ENCODE results near the gene PRDX2. TPM values are rescaled to one million over a fixed set of nuclear protein-coding genes. Genes with fewer than 3 reads are reported as not detected.
"Not testable (repeated sequence)": the region's sequence is repeated elsewhere in the genome, so short reads cannot be mapped to it uniquely, and the experiment has no call there.

PRDX2 gene
- total RNA-seq (2014; rRNA removed; shearing (Covaris generic)) = 216 and 259 TPM in 2 replicates
- 220 and 248 TPM in 2 replicates for polyA plus RNA-seq (2014; cell fraction: nucleus; rRNA removed)

DNA sequence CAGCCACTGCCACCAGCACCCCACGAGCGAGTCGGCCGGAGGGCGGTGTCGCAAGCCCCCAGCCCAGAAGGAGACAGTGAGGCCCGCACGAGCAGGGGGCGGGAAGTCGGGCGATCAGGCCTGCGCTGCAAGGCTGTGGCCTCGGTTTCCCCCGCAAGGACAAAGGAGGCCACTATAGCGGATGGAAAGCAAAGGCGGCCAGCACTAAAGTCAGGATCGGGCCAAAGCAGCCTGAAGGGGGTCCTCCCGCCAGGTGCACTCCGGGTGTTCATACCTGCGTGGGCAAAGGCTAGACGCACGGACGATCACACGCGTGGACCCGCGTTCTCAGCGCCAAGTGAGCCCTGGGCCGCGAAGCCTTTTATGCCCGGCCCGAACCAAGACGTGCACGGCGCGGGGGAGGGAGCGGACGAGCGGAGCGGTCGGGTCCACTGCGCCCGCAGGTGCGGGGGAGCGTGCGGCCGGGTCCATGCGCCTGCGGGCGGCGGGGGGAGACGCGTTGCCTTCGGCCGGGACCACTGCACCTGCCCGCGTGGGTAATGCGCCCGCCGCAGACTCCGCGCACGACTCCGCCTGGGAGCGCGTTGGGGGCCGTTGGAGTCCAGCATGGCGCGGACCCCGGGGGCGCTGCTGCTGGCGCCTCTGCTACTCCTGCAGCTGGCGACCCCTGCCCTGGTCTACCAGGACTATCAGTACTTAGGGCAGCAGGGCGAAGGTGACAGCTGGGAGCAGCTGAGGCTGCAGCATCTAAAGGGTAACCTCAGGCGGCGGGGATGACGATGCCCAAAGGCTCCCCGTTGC is at the start of gene PRDX2, which contains the start of gene THSD8:
Gene PRDX2 (minus strand): TSS at position 335 of the 801 bp plus-strand sequence. CDS start 539 bp downstream, outside the sequence.
Gene THSD8 (plus strand): TSS at position 604 of the 801 bp plus-strand sequence. CDS start 3 bp downstream, at position 607.
- DNase-seq (ENCODE audit: extremely low read depth, low read depth) = no peak

DNA sequence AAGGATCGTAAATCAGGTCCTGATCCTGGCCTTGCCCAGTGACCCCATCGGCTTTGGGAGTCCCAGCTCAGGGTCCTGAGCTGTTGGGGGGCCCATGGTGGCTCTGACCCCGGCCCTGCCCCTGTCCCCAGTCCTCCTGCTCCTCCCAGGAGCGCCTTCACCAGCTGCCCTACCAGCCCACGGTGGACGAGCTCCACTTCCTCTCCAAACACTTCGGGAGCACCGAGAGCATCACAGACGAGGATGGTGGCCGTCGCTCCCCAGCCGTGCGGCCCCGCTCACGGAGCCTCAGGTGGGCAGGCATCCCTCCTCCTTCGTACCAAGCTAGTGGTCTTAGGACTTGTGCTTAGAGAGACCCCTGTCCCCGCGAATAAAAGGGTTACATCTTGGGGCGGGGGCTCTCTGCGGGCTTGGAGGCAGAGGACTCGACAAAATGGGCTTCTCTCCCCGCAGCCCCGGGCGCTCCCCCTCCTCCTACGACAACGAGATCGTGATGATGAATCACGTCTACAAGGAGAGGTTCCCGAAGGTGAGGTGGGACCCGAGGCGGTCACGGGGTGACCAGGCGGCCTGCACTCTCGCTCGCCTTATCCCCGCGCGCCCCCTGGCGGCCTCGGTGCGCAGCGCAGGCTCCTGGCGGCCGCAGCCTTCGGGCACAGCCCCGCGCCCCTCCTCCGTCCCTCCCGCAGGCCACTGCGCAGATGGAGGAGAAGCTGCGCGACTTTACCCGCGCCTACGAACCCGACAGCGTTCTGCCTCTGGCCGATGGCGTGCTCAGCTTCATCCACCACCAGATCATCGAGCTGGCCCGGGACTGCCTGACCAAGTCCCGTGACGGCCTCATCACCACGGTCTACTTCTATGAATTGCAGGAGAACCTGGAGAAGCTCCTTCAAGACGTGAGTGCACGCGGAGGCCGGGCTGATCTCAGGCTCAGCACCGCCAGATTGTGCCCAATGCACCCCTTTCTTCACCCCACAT is 45.8 kb upstream of the PRDX2 start:
- peak; percentile 54 for DNase-seq (ENCODE audit: extremely low read depth, low read depth)

DNA sequence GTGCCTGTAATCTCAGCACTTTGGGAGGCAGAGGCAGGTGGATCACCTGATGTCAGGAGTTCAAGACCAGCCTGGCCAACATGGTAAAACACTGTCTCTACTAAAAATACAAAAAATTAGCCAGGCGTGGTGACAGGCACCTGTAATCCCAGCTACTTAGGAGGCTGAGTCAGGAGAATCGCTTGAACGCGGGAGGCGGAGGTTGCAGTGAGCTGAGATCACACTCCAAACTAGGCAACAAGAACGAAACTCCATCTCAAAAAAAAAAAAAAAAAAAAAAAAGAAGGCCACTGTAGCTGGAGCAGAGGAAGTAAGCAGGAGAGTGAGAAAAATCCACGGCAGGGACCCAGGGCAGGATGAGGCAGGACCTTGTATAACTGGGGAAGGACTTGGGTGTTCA is 45.0 kb upstream of the PRDX2 start:
- DNase-seq (ENCODE audit: extremely low read depth, low read depth) = not testable (repeated sequence)

DNA sequence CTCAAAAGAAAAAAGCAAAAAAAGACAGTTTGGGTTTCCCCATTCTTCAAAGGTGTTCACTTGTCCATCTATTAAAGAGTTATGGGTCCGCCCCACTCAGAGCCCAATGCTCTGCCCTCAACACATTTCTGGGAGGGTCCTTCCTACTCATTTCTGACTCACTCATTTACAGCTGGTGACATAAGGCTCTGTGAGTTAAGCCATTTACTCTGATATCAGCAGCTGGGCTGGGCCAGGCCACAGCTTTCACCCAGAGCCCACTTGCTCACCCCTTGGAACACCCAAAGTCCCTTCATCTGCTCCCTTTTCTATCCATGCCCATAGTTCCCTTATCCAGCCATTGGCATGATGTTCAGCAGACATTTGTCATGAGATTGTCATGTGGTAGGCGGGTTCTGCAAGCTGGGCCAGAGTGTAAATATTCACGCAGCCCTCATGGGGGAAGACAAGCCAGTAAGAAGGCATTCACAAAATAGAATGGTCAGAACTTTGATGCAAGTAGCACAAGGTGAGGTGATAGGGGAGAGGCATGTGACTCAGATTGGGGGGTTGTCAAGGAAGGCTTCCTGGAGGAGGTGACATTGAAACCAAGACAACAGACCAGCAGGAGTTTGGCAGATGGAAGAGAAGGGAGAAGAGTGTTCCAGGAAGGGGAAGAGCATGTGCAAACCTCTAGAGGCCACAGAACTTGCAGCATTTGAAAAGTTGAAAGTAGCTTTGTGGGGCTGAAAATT is 42.6 kb upstream of the PRDX2 start:
- no peak for DNase-seq (ENCODE audit: extremely low read depth, low read depth)

DNA sequence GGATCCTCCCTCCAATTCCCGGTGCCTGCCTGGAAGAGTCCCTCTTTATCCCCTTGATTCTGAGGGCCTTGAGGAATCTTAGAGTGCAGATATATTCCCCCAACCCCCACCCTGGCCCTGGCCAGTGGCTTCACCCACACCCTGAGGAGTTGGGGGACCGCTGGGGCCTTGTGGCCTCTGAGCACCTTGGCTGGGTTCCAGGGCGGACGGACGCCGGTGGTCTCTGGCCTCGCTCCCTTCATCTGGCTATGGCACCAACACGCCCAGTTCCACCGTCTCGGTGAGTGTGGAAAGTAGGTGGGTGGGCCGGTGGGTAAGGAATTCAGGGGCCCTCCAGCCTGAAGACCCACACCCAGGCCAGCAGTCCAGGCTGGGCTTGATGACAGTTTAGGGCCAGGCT is 41.7 kb upstream of the PRDX2 start:
- no peak for DNase-seq (ENCODE audit: extremely low read depth, low read depth)

DNA sequence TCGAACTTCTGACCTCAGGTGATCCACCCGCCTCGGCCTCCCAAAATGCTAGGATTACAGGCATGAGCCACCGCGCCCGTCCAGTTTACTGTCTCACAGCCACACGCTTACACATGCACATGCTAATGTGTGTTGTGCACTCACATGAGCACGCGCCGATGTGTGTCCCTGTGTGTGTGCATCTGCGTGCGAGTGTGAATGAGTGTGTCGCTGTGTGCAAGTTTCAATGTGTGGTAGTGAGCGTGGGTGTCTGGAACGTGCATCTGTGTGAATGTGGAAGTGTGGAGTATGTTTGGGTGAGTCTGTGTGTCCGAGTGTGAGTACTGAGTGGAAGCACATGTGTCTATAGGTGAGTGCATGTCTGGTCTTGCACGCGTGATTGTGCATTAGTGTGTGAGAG is 40.9 kb upstream of the PRDX2 start:
- DNase-seq (ENCODE audit: extremely low read depth, low read depth) = no peak

DNA sequence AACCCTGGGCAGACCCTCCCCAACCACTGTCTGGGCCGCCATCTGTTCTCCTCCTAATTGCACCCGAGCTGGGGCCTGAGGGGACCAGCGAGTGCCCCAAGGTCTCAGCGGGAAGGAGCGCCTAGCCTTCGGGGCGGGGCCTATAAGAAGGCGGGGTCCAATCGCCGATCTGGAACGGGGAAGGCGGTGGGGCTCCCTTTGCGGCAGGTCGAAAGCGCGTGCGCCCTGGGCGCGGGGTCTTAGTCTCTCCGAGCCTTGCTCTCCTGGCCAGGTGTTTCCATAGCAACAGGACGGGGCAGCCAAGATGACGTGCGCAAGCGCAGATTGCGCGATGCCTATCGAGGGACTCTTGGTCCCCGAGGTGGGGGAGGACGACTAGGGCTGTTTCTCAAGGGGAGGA is 39.5 kb upstream of the PRDX2 start:
- DNase-seq (ENCODE audit: extremely low read depth, low read depth) = no peak

DNA sequence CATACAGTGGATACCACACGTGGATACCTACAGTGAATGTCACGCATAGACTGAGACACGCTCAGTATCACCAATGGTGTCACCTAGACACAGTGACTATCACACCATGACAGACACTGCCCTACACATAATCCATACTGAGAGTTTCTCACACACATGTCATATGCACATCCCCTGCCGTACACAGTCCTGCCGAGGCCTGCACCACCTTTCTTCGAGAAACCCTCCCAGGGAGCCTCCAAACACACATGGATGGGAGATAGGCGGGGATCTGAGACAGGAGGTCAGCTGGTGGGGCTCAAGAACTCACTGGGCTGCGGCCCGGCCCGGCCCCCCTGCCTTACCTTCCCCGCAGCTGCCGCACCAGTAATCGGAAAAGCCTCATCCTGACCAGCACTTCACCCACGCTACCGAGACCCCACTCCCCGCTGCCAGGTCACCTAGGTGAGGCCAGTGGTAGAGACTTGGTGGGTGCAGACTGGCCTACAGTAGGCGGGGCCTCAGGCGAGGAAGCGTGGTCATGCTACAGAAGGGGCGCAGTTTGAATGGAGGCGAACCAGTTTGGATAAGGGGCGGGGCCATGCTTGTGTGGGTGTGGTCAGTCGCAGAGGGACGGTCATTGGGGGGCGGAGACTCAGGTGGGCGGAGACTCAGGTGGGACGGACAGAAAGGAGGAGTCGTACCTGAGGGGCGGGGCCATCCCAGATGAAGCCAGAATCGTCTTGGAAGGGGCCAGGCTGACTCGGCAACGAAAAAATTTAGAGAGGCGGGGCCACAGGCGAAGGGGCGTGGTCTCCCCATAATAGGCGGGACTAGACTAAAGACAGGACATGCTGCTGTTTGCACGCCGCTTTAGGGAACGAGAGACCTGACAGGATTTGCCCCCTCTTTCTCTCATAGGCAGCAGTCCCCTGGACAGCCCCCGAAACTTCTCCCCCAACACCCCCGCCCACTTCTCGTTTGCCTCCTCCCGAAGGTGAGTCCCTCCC is 38.8 kb upstream of the PRDX2 start:
- peak; percentile 49 for DNase-seq (ENCODE audit: extremely low read depth, low read depth)

DNA sequence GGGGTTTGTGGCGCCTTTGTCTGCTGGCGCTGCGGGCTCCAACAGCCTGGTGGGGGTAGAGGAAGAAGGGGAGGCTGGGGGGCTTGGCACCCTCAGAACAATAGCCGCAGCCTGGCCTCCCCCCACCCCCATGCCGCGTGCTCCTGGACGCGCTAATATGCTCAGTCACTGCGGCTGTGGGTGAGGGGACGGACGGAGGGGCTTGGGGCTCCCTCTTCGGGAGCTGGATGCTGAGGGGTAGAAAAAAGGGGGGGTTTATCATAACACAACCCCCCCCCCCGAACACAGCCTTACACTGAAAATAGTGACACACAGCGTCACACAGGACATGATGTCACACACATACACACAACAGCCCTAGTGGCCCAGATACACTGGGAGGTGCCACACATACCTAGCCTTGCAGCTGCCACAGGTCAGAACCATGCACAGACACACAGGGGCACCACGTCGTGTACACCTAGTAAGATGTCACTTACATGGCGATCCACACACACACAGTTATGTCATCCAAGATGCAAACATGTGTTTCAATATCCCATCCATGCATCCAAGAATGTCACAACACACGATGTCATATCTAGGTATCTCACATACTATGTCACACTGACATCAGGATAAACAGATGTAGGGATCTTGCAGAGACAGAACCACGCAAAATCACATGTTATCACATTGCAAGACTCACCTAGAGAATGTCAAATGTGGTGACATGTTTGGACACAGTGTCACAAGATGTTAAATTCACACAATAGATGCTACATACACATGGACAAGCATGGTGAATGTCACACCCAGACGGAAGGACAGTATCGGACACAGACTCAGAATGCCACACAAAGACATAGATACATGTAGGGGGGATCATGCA is 37.5 kb upstream of the PRDX2 start:
- no peak for DNase-seq (ENCODE audit: extremely low read depth, low read depth)

DNA sequence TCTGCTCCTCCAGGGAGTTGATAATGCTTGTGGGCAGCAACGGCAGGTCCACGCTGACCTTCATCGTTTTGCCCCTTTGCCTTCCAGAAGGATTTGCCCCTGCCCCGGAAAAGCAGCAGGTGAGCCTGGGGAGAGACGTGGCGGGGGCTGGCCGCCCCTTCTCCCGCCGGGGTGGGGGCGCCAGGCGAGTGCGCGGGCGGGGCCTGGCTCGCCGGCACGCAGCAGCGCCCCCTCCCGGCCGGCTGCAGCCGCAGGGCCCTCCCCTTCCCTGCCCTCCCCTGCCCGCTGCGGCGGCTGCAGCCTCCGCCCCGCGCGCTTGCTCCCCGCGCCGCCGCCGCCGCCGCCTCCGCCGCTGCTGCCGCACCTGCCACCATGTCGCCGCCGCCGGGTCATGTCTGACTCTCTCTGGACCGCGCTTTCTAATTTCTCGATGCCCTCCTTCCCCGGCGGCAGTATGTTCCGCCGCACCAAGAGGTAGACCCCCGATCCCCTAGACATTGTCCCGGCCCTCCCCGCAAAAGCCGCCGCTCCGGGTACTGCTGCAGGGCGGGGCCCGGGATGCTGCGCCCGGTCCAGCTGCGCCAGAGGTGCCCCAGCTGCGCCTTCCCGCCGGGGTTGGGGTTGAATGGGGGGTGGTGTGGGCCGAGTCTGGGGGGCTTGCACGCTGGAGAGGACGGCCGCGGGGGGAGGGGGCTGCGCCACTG is 36.7 kb upstream of the PRDX2 start, which contains the start of gene MAST1:
Gene MAST1 (plus strand): TSS at position 334 of the 704 bp plus-strand sequence. CDS start 58 bp downstream, at position 392.
- peak; percentile 24 for DNase-seq (ENCODE audit: extremely low read depth, low read depth)

DNA sequence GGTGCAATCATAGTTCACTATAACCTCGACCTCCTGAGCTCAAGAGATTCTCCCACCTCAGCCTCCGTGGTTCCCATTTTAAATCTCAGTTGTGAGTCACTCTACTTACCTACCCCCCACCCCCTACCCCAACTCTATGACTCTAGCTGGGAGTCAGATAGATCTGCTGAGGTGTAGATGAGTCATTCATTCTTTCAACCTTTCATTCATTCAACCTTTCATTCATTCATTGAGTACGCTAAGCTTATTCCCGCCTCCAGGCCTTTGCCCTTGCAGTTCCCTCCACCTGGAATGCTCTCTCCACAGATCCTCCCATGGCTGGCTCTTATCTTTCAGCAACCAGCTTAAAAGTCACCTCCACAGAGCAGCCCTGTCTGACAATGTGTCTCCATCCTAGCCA is 35.6 kb upstream of the PRDX2 start:
- no peak for DNase-seq (ENCODE audit: extremely low read depth, low read depth)

DNA sequence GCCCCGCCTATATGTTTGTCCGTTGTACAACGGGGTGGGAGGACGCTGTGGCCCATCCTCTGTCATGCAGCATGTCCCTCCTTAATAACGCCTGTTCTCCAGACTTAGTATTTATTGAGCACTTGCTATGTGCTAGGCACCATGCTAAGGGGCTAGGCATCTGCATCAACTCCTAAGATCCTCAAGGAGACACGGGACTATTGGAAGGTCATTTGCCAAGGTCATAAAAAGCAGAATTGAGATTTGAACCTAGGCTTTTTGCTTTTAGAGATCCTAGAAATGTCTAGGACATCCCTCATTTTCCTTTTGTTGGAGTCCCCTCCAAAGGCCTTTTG is 34.9 kb upstream of the PRDX2 start:
- DNase-seq (ENCODE audit: extremely low read depth, low read depth) = no peak

DNA sequence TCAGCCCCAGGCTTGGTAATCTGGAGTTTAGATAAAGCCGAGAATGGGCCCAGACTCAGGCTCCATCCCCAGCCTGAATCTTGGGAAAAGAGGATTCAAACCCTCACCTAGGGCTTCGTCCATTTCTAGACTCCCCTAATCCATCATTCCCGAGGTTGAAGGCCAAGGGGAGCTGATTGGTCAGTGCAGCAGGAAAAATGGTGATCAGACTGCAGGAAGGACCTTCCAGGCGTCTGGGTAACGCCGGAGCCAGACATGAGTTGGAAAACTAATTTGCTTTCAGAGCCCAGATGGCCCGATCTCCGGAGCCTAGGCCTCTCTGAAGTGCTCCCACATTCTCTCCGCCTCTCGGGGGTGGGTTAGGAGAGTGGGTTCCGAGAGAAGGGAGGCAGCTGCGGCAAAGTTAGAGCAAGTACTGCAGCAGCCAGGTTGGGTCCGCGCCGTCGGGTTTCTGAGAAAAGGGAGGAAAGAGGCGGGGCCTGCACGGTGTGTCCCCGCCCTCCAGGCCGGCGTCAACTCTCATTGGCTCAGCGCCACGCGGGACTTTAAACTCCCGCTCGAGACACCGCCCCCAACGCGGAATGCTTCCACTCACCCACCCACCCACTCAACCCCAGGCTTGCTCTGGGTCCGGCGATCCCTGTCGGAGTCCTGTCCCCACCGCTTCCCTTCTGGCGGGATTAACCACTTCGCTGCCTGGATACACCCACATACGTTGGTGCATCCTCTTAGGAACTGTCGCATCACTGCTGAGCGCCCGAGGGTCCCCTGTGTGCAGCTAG is 33.6 kb upstream of the PRDX2 start:
- no peak for DNase-seq (ENCODE audit: extremely low read depth, low read depth)

DNA sequence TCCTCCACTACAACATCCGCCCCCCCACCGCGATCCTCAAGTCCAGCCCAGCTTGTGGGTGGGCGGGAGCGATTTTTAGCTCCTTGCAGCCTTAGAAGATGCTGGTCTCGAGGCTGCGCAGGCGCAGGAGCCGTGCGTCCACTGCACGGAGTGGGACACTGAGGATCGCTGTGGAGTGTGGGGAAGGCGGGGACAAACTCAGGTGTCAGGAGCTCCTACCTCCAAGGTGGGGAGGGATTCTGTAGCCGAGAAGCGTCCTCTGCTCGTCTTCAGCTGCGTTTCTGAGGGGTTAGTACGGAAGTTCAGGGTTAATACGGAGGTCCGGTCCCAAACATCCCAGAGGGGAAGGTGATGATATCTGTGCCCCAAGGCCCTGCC is 33.0 kb upstream of the PRDX2 start, which contains the start of gene RTBDN:
Gene RTBDN (minus strand): TSS at position 14 of the 378 bp plus-strand sequence. CDS start 4,600 bp downstream, outside the sequence.
- no peak for DNase-seq (ENCODE audit: extremely low read depth, low read depth)

DNA sequence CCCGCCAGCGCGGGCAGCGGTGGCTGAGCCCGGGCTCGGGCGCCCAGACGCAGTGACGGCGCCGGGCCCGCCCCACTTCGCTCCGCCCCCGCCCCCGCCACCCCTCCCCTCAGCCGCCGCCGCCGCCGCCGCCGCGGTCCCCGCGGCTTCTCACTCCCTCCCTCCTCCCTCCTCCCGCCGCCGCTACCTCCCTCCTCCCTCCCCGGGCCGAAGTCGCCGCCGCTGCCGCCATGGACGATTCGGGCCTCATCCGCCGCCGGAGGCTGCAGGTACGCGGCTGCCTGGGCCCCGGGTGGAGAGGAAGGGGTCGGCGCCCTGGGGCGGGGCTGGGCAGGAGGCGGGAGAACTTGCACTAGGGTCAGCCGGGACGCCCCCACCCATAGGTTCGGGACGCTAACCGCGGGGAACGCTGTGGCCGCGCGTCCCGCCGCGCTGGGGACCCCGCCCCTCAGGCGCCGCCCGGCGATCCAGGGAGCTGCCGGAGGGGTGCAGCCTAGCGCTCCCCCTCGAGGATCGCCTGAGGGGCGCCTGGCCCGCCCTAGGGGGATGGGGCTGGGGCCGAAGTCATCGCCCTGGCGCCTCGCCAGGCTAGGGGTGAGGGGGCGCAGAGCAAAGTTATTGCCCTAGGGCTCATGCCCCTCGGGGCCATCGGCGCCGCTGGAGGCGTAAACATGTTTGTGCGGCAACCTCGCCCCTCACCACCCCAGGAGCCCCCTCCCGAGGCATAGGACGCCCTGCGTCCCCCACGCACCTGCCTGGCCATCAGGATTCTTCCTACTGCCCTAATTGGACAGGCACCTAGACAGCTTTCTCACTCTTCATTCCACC is 32.4 kb upstream of the PRDX2 start:
- peak; percentile 20 for DNase-seq (ENCODE audit: extremely low read depth, low read depth)

DNA sequence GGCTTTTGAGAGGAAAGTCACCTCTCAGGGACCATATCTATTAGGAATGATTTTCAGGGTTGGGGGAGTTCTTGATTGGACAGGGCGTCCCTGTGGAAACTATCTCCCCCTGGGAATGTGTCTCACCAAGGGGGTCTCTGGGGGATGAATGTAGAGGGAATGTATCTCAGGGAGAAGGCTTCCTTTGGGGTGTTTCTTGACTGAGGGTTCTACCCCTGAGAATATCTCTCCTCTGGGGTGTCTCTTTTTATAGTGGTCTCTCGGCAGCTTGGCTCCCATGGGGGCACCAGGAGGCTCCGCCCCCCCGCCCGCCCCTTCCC is 31.8 kb upstream of the PRDX2 start:
- no peak for DNase-seq (ENCODE audit: extremely low read depth, low read depth)

Measured in NCI-H460 (cell line).